Measurements from ENCODE around the gene ABHD16B.
A peak's percentile ranks its signal among the peaks of the same experiment; 100 is the strongest.

The ABHD16B gene

DNA sequence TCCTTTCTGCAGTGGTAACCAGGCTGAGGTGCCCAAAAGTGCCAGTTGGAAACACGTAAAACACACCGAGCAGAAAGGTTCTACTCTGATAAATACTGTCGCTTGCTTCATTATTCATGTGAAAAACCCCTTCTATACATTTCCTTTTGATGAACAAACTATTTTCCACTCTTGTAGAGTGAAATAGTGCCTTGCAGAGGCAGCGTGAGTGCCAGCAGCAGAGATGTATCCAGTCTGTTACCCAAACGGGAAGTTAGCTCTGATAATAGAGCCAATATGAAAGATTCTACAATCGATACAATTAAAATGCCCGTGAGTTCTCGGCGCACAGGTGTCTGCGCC is 31.7 kb upstream of the ABHD16B start:
- no peak for DNase-seq (ENCODE audit: low read depth, low spot score)
- POLR2A ChIA-PET, result no interaction called here
- TF ChIP-seq, protein P1, sequence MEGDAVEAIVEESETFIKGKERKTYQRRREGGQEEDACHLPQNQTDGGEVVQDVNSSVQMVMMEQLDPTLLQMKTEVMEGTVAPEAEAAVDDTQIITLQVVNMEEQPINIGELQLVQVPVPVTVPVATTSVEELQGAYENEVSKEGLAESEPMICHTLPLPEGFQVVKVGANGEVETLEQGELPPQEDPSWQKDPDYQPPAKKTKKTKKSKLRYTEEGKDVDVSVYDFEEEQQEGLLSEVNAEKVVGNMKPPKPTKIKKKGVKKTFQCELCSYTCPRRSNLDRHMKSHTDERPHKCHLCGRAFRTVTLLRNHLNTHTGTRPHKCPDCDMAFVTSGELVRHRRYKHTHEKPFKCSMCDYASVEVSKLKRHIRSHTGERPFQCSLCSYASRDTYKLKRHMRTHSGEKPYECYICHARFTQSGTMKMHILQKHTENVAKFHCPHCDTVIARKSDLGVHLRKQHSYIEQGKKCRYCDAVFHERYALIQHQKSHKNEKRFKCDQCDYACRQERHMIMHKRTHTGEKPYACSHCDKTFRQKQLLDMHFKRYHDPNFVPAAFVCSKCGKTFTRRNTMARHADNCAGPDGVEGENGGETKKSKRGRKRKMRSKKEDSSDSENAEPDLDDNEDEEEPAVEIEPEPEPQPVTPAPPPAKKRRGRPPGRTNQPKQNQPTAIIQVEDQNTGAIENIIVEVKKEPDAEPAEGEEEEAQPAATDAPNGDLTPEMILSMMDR (IDR thresholded peaks at IDR 0.05; ENCODE audit: insufficient read depth, low read length, missing control alignments), result no peak
- CTCF ChIA-PET, result no interaction called here
- peak overlapping the region; percentile 43 for H3K4me3 ChIP-seq (ENCODE audit: low read depth, low read length)

DNA sequence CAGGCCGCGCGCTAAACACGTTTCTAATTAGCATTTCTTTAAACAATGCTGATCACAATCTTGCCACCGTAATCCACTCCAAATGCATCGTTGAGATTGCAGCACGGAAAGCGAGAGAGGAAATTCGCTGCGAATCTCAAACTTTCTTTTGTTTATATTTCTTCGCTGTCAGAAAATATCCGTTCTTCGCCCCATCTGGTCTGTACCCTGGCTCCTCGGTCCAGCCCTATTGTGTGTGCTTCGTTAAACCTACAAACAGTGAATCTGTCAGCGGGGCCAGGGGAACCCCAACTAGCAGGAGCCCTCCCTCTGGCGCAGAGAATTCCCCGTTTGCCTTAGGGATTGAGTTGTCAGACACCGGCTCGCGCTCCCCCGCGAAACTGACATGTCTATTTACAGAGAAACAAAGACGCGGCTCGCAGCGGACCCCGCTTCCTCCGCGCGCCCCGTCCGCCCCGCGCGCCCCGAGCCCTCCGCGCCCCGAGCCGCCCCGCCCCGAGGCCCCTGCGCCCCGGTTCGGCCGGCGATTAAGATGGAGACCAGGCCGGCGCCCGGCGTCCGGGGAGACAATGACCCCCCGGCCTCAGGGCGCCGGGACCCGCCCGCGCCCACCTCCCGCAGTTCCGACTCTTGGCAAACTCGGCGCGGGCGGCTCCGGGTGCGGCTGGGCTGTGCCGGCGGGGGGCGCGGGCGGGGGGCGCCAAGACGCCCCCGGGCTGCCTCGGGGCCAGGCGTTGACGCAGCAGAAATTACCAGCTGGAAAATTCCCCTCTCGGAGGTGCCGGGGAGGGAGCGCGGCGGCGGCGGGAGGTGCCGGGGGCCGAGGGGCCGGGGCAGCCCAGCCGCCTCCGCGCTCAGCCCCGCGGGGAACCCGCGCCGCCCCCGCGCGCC is 31.1 kb upstream of the ABHD16B start:
- peak overlapping the region; percentile 43 for H3K4me3 ChIP-seq (ENCODE audit: low read depth, low read length)
- ChIA-PET POLR2A (no interaction called here), CTCF (interaction anchor here (0.6 kb wide), 1 partner anchor 231 kb away, joined by 3 read pairs; no protein-coding TSS in a partner anchor)
- no peak for DNase-seq (ENCODE audit: low read depth, low spot score)
- TF ChIP-seq, protein P1 (IDR thresholded peaks at IDR 0.05; ENCODE audit: insufficient read depth, low read length, missing control alignments), result no peak

DNA sequence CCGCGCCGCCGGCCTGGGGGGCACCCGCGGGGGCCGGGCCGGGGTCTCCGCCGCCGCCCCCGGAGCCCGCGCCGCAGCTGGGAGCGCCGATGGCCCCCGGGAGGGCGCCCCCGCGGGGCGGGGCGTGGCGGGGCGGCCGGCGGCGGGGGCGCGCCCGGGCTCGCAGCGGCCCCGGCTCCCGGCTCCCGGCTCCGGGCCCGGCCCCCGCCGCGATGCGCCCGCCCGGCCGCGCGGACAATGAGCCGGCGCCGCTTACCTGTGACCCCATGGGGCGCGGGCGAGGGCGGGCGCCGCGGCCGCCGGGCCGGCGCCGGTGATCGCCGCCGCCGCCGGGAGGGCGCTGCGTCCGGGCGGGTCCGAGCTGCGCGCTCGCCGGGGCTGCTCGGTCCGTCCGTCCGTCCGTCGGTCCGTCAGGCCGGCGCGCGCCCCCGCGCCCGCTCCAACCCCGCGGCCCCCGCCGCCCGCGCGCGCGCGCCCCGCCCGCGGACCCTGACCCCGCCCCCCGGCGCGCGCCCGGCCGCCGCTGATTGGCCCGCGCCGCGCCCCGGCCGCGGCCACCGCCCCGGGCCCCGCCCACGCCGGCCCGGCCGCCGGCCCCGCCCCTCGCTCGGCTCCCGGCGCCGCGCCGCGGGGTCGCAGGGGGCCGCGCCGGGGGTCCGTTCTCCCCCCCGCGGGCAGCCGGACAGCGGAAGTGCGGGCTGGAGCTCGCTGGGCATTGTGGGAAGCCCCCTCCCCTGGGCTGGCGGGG is 30.3 kb upstream of the ABHD16B start, which contains the start of gene ZBTB46:
ZBTB46 (minus strand) TSS at position 424 of the 748 bp plus-strand sequence. CDS start 40,507 bp downstream, outside the sequence.
- peak within 1 kb of the TSS; percentile 48 for H3K4me3 ChIP-seq (ENCODE audit: low read depth, low read length)

DNA sequence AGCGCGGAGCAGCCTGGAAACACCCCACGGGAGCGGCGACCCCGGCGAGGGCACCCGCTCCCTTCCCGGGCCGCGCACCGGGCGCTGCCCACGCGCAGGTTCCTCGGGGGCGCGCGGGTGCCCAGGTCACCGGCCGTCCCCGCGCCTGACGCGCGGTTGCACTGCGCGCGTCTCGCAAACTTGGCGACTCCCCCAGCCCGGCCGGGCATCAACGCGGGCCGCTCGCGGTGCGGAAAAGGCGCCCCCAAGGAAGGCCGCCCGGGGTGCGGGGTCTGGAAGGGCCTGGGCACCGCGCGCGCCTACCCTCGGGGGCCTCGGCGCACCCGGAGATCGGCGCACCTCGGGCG is 29.7 kb upstream of the ABHD16B start:
- ChIA-PET POLR2A (no interaction called here), CTCF (no interaction called here)
- peak overlapping the region; percentile 48 for H3K4me3 ChIP-seq (ENCODE audit: low read depth, low read length)
- TF ChIP-seq, protein P1 (IDR thresholded peaks at IDR 0.05; ENCODE audit: insufficient read depth, low read length, missing control alignments), result no peak
- DNase-seq (ENCODE audit: low read depth, low spot score), result no peak

More for the DNA sequence above, 30.3 kb upstream of the ABHD16B start, which contains the start of gene ZBTB46:
- no peak for DNase-seq (ENCODE audit: low read depth, low spot score)
- TF ChIP-seq, protein P1 (IDR thresholded peaks at IDR 0.05; ENCODE audit: insufficient read depth, low read length, missing control alignments), result no peak
- ChIA-PET POLR2A (no interaction called here), CTCF (interaction anchor here (0.6 kb wide), 1 partner anchor 230 kb away, joined by 3 read pairs; no protein-coding TSS in a partner anchor)

DNA sequence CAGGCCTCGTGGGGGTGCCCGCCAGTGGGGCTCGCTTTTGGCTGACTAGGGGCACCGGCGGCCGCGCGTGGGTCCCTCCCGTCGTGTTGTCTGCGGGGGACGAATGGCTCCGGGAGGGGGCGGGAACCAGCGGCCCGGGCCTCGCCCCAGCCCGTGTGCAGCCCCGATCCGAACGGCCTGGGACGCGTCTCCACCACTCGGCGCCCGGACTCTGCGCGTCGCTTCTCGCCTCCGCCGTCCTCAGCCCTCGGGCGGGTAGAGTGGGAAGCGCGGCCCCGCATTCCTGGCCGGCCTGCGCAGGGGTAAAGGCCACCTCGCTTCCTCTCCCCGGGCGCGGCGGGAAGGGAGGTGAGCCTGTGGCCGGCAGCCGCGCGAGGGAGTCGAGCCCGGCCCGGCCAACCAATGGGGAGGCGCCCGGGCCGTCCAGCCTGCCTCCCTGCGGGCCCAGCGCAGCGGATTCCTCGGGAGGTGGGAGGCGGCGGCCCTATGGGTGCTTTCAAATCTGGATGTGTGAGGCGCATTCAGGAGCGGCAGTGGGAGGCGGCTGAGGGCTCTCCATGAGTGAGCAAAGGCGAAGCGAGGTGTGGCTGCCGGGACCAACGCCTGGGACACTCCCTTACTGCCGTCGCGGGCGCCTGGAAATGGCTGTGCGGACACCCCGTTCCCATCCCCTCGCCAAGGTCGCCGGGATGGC is 29.2 kb upstream of the ABHD16B start:
- TF ChIP-seq, protein P1 (IDR thresholded peaks at IDR 0.05; ENCODE audit: insufficient read depth, low read length, missing control alignments), result no peak
- ChIA-PET CTCF (no interaction called here), POLR2A (no interaction called here)
- no peak overlapping the region; the same call in 1 of the 2 replicates for H3K4me3 ChIP-seq (ENCODE audit: low read depth, low read length)
- DNase-seq (ENCODE audit: low read depth, low spot score), result no peak
